SK-N-MC (cell line): Measurements from ENCODE around the gene ZBTB7C.

Source experiments
- EZH2 ChIP-seq: fragments of 200-600 bp; sonication (generic); IDR thresholded peaks from one replicate; pipeline ENCODE4 v1.6.1; 2017; ENCODE audit warnings: antibody characterized with exemption
- FOXP2 ChIP-seq: optimal IDR thresholded peaks from 2 replicates; pipeline ENCODE3; 2011; ENCODE audit warnings: mild to moderate bottlenecking, moderate library complexity; ENCODE audit not compliant: insufficient read depth; ENCODE audit errors: extremely low read length, control extremely low read depth
- POLR2AphosphoS5 ChIP-seq: IDR thresholded peaks from 2 replicates; pipeline ENCODE4 v1.6.1; 2012; ENCODE audit warnings: mild to moderate bottlenecking, low read depth, low read length, borderline replicate concordance

- TF ChIP-seq POLR2AphosphoS5 (no peak), EZH2 (no peak), FOXP2 (no peak)
Measured at GRCh38 chr18:48110797-48111196, 298.4 kb downstream of the ZBTB7C start.
